ENCODE data around the gene MKNK2.

MKNK2 gene

GRCh38 chr19:2056837-2057192 lies 5.8 kb upstream of the MKNK2 start:
- DNase-seq: no peak

- DNase-seq: no peak
Measured at GRCh38 chr19:2055931-2056836, 5.1 kb upstream of the MKNK2 start.

GRCh38 chr19:2054763-2055162 lies 3.7 kb upstream of the MKNK2 start:
- DNase-seq: no peak

- no peak for DNase-seq
Measured at GRCh38 chr19:2053601-2054389, 2.8 kb upstream of the MKNK2 start.

- peak in 1 of 2 experiments; percentile 32 for DNase-seq
Measured at GRCh38 chr19:2051773-2052704, 995 bp upstream of the MKNK2 start.

- no peak for DNase-seq
Measured at GRCh38 chr19:2050349-2050990, 574 bp downstream of the MKNK2 start.

- DNase-seq: peak; percentile 80 to 82
Measured at GRCh38 chr19:2049741-2050348, 1.2 kb downstream of the MKNK2 start.

GRCh38 chr19:2048959-2049740 lies 1.9 kb downstream of the MKNK2 start:
- DNase-seq: no peak

GRCh38 chr19:2048104-2048958 lies 2.7 kb downstream of the MKNK2 start:
- DNase-seq: no peak

GRCh38 chr19:2047449-2048103 lies 3.5 kb downstream of the MKNK2 start:
- DNase-seq: no peak

GRCh38 chr19:2047076-2047448 lies 4.0 kb downstream of the MKNK2 start:
- DNase-seq: no peak

- DNase-seq: no peak
Measured at GRCh38 chr19:2046046-2046907, 4.8 kb downstream of the MKNK2 start.

- no peak for DNase-seq
Measured at GRCh38 chr19:2045501-2046045, 5.5 kb downstream of the MKNK2 start.

- DNase-seq: no peak
Measured at GRCh38 chr19:2044709-2045500, 6.1 kb downstream of the MKNK2 start.

- no peak for DNase-seq
Measured at GRCh38 chr19:2043961-2044708, 6.9 kb downstream of the MKNK2 start.

- no peak for DNase-seq
Measured at GRCh38 chr19:2043251-2043641, 7.8 kb downstream of the MKNK2 start.

Data from Kasumi-1 (cell line).